Endothelial cell of umbilical vein (primary cell): ENCODE data around the gene NGRN. TPM values are rescaled to one million over a fixed set of nuclear protein-coding genes. Genes with fewer than 3 reads are reported as not detected.
"Not testable (repeated sequence)": the region's sequence is repeated elsewhere in the genome, so short reads cannot be mapped to it uniquely, and the experiment has no call there.

Source experiments
- BruUV-seq: library from RNA; stranded (reverse); fragments of 400-500 nt; replicated peaks from 2 replicates; lab custom pipeline; 2021; lab: Mats Ljungman, UMichigan
- CTCF ChIA-PET: fragments of 300-600, 350-600 bp; sonication (Branson Sonifier 250); formaldehyde crosslinking; loops from one replicate; lab custom pipeline; 2021; ENCODE audit warnings: antibody characterized with exemption, inconsistent platforms; lab: Charles Lee
- POLR2A ChIA-PET: fragments of 300-600, 350-600 bp; sonication (Branson Sonifier 250); formaldehyde crosslinking; loops from one replicate; lab custom pipeline; 2021; ENCODE audit warnings: antibody characterized with exemption, inconsistent platforms; lab: Charles Lee
- DNase-seq: peaks from one replicate; pipeline ENCODE4 v3.0.0-alpha.2; 2011; ENCODE audit warnings: low read depth, low spot score
- FAIRE-seq: peaks from 2 replicates; lab custom pipeline; 2011; peaks lifted over from hg19 to GRCh38; lab: Jason Lieb, UNC
- H2AFZ ChIP-seq: 2 replicates; pipeline ENCODE4 v1.6.0; 2012; ENCODE audit warnings: low read depth, low read length, control low read depth, inconsistent platforms
- H3K27ac ChIP-seq: 2 replicates; pipeline ENCODE4 v1.5.1; 2011; ENCODE audit warnings: low read depth, mild to moderate bottlenecking, control low read depth, low read length, moderate library complexity; ENCODE audit not compliant: insufficient read depth
- H3K27me3 ChIP-seq, 2 experiments: 2 replicates each; pipeline versions ENCODE4 v1.6.0 to v1.6.1; 2011; ENCODE audit warnings: low read length in 2 of 2, mixed read lengths in 1 of 2; ENCODE audit not compliant: control insufficient read depth in 2 of 2, insufficient read depth in 2 of 2
- H3K36me3 ChIP-seq, 2 experiments: 2 replicates in 1 of 2; 3 replicates in 1 of 2; pipeline ENCODE4 v1.5.1; 2011; ENCODE audit warnings: low read length in 2 of 2, mild to moderate bottlenecking in 1 of 2, moderate library complexity in 1 of 2; ENCODE audit not compliant: control insufficient read depth in 2 of 2, insufficient read depth in 2 of 2; ENCODE audit errors: extremely low read depth in 1 of 2
- H3K4me1 ChIP-seq: 3 replicates; pipeline ENCODE4 v1.5.1; 2011; ENCODE audit warnings: mild to moderate bottlenecking, low read length; ENCODE audit not compliant: control insufficient read depth, insufficient read depth; ENCODE audit errors: extremely low read depth
- H3K4me2 ChIP-seq: 2 replicates; pipeline ENCODE4 v1.6.1; 2011; ENCODE audit warnings: low read length, control low read depth, mixed read lengths; ENCODE audit not compliant: insufficient read depth
- H3K4me3 ChIP-seq, 3 experiments: fragments of 200-600 bp in 1 of 3; sonication (generic), shearing (Covaris generic) in 1 of 3; replicated peaks in 1 of 3; 2 replicates each; pipeline ENCODE4 v1.5.1; 2011 to 2016; ENCODE audit warnings: control low read depth in 3 of 3, low read length in 3 of 3, mild to moderate bottlenecking in 2 of 3, inconsistent platforms in 1 of 3, low read depth in 1 of 3, moderate library complexity in 1 of 3; ENCODE audit not compliant: insufficient read depth in 1 of 3
- H3K79me2 ChIP-seq: 2 replicates; pipeline ENCODE4 v1.6.0; 2012; ENCODE audit warnings: low read length, inconsistent platforms; ENCODE audit not compliant: control insufficient read depth, insufficient read depth
- H3K9ac ChIP-seq: replicated peaks from 2 replicates; pipeline ENCODE3; 2011; ENCODE audit warnings: low read length, control low read depth; ENCODE audit not compliant: insufficient read depth; ENCODE audit errors: extremely low read depth
- H3K9me1 ChIP-seq: replicated peaks from 3 replicates; pipeline ENCODE4 v1.6.0; 2011; ENCODE audit warnings: mild to moderate bottlenecking, low read length; ENCODE audit not compliant: control insufficient read depth, insufficient read depth; ENCODE audit errors: extremely low read depth
- H3K9me3 ChIP-seq: replicated peaks from 2 replicates; pipeline ENCODE4 v1.5.1; 2012; ENCODE audit warnings: low read length, inconsistent platforms; ENCODE audit not compliant: control insufficient read depth, insufficient read depth
- H4K20me1 ChIP-seq: replicated peaks from 2 replicates; pipeline ENCODE3; 2011; ENCODE audit warnings: mild to moderate bottlenecking, low read length; ENCODE audit not compliant: control insufficient read depth, insufficient read depth; ENCODE audit errors: extremely low read depth
- CTCF ChIP-seq, 2 donors: IDR thresholded peaks; 1 replicate in 1 of 2; 2 replicates in 1 of 2; pipeline ENCODE4 v1.5.1; 2011; ENCODE audit warnings: low read length in 2 of 2, mild to moderate bottlenecking in 2 of 2, moderate library complexity in 2 of 2, control low read depth in 1 of 2, inconsistent platforms in 1 of 2, low read depth in 1 of 2; ENCODE audit not compliant: insufficient read depth in 1 of 2; ENCODE audit errors: extremely low read depth in 1 of 2
- EZH2 ChIP-seq: IDR thresholded peaks from 2 replicates; pipeline ENCODE4 v1.6.1; 2012; ENCODE audit warnings: borderline replicate concordance, low read depth, mild to moderate bottlenecking, moderate library complexity, low read length, inconsistent platforms; ENCODE audit not compliant: severe bottlenecking
- FOS ChIP-seq: IDR thresholded peaks from 2 replicates; pipeline ENCODE4 v1.6.1; 2011; ENCODE audit warnings: mild to moderate bottlenecking, low read length, moderate library complexity, borderline replicate concordance; ENCODE audit not compliant: insufficient read depth
- GATA2 ChIP-seq: IDR thresholded peaks from 2 replicates; pipeline ENCODE4 v1.7.0; 2011; ENCODE audit warnings: low read depth, mild to moderate bottlenecking, moderate library complexity, mixed read lengths, low read length; ENCODE audit not compliant: insufficient read length, insufficient read depth
- JUN ChIP-seq: IDR thresholded peaks from 2 replicates; pipeline ENCODE4 v1.6.1; 2011; ENCODE audit warnings: borderline replicate concordance, low read depth; ENCODE audit not compliant: insufficient read length, insufficient read depth
- MAX ChIP-seq: IDR thresholded peaks from 2 replicates; pipeline ENCODE4 v1.6.1; 2011; ENCODE audit not compliant: insufficient read depth, insufficient read length
- MYC ChIP-seq: IDR thresholded peaks from one replicate; pipeline ENCODE4 v1.6.1; 2011; ENCODE audit warnings: mild to moderate bottlenecking, low read depth, low read length
- POLR2A ChIP-seq: IDR thresholded peaks from 2 replicates; pipeline ENCODE4 v1.6.1; 2012; ENCODE audit warnings: low read depth, mild to moderate bottlenecking, control low read depth, low read length
- POLR2AphosphoS5 ChIP-seq: IDR thresholded peaks from 2 replicates; pipeline ENCODE4 v1.6.1; 2012; ENCODE audit warnings: low read depth, mild to moderate bottlenecking, control low read depth, low read length, moderate library complexity; ENCODE audit not compliant: insufficient read depth
- dilution Hi-C: fragments of 300-500 bp; cut with MboI; formaldehyde crosslinking; loops from one replicate; pipeline ENCODE4 v1.15.0; 2019; ENCODE audit warnings: low sequenced_read_pairs; ENCODE audit not compliant: extremely low pct_ligation_motif_present
- intact Hi-C: fragments of 100-400 bp; cut with micrococcal nuclease; formaldehyde crosslinking; loops from one replicate; pipeline ENCODE4 v1.10.0; 2022
- polyA plus RNA-seq, 4 experiments: library from polyadenylated mRNA; depleted of rRNA in 3 of 4; stranded (reverse) in 3 of 4; unstranded in 1 of 4; fragments of >200 nt; gene quantifications; 2 replicates each; pipeline versions ENCODE4 v1.2.1 to v1.2.3, GENCODE V29; 2011 to 2012; ENCODE audit warnings: missing spikeins in 1 of 4
- total RNA-seq: library from RNA; stranded (reverse); gene quantifications from 2 replicates; pipeline ENCODE4 v1.2.3, GENCODE V29; 2021

NGRN gene
- total and polyA plus RNA-seq, 2 donors (not counting 3 experiments of a cell fraction or from before 2014, with no cell fraction given) = 28.9 to 56.5 TPM

- peak; percentile 57 for DNase-seq
- H3K4me3 ChIP-seq, H3K4me1 ChIP-seq, H4K20me1 ChIP-seq, H3K9me1 ChIP-seq, H3K36me3 ChIP-seq, H3K27ac ChIP-seq, H3K27me3 ChIP-seq, H2AFZ ChIP-seq, dilution Hi-C loops, BruUV-seq, H3K9ac ChIP-seq, H3K4me2 ChIP-seq, H3K79me2 ChIP-seq, H3K9me3 ChIP-seq: not testable (repeated sequence)
- POLR2A ChIA-PET = interaction anchor here (0.6 to 0.7 kb wide), 2 partner anchors 21 to 150 kb away, joined by 4 to 5 read pairs; no protein-coding TSS in a partner anchor
- peak; percentile 83 for FAIRE-seq
- peak; percentile 58 to 87 for TF ChIP-seq CTCF (IDR thresholded peaks at IDR 0.05; ENCODE audit: extremely low read depth in 1 of 2, insufficient read depth in 1 of 2, low read depth in 1 of 2, low read length in 2 of 2)
- CTCF ChIA-PET = interaction anchor here (0.6 to 3.4 kb wide), 24 partner anchors 8 to 593 kb away, joined by 3 to 30 read pairs (median 4); partner anchors contain the start of gene ZNF774
- intact Hi-C loops = loop anchor here (1.0 kb wide), 1 partner anchor 189 kb away; no protein-coding TSS in a partner anchor
Measured at GRCh38 chr15:90293040-90293810, 27.8 kb downstream of the NGRN start.

- POLR2A ChIA-PET = interaction anchor here (0.6 kb wide), 1 partner anchor 151 kb away, joined by 4 read pairs; no protein-coding TSS in a partner anchor
- BruUV-seq = no TSS peak
- no peaks in the 10 kb centered on the region for H3K9me1 ChIP-seq
- CTCF ChIA-PET = interaction anchor here (0.6 to 3.4 kb wide), 12 partner anchors 7 to 592 kb away, joined by 3 to 30 read pairs (median 4); partner anchors contain the start of gene ZNF774
- no peak overlapping the region for H3K4me2 ChIP-seq
- DNase-seq (no peak), FAIRE-seq (no peak)
- H3K79me2 ChIP-seq = no peaks in the 10 kb centered on the region
- no peaks in the 10 kb centered on the region for H3K9me3 ChIP-seq
- H3K4me3 ChIP-seq = no peak overlapping the region
- no peak for TF ChIP-seq EZH2
- no peak for TF ChIP-seq GATA2
- no peak for TF ChIP-seq CTCF (IDR thresholded peaks at IDR 0.05; ENCODE audit: extremely low read depth in 1 of 2, insufficient read depth in 1 of 2, low read depth in 1 of 2, low read length in 2 of 2)
- TF ChIP-seq JUN = no peak
- TF ChIP-seq MAX = no peak
- no peak for TF ChIP-seq MYC
- TF ChIP-seq POLR2A = no peak
- TF ChIP-seq FOS = no peak
- no peak for TF ChIP-seq POLR2AphosphoS5
- no peak overlapping the region for H3K9ac ChIP-seq
- H4K20me1 ChIP-seq = no peaks in the 10 kb centered on the region
- H2AFZ ChIP-seq = no peak overlapping the region
- no peak overlapping the region for H3K27ac ChIP-seq
- intact Hi-C loops (no loop called here), dilution Hi-C loops (no loop called here)
- no peaks in the 10 kb centered on the region for H3K4me1 ChIP-seq
- no peaks in the 10 kb centered on the region for H3K36me3 ChIP-seq
- H3K27me3 ChIP-seq = peaks cover 0 to 1% of the 10 kb centered on the region in 2 experiments
Measured at GRCh38 chr15:90294159-90294558, 28.7 kb downstream of the NGRN start.
